Activated T-helper 2 cell treated with anti-CD3 and anti-CD28 coated beads, Interferon-gamma antibody, Interleukin-2, Interleukin-4, amounts not matched to agents 10 μg/mL and 5 μg/mL and 100 μg/mL, durations not matched to agents 14 hours and 24 hours and 36 hours (primary cell): Measurements from ENCODE around the gene RAB11FIP2. TPM values are rescaled to one million over a fixed set of nuclear protein-coding genes. Genes with fewer than 3 reads are reported as not detected.

Experiments used
- DNase-seq: peaks from one replicate; pipeline ENCODE4 v3.0.0; 2021; ENCODE audit warnings: low spot score
- H3K27ac Mint-ChIP-seq: one replicate; pipeline ENCODE4 v1.8.0; 2021; ENCODE audit warnings: mixed read lengths
- H3K27me3 Mint-ChIP-seq: one replicate; pipeline ENCODE4 v1.8.0; 2021; ENCODE audit warnings: low read depth, mixed read lengths
- H3K36me3 Mint-ChIP-seq: one replicate; pipeline ENCODE4 v1.8.0; 2021; ENCODE audit warnings: low read depth, mixed read lengths
- H3K4me1 Mint-ChIP-seq: one replicate; pipeline ENCODE4 v1.8.0; 2021; ENCODE audit warnings: low read depth, mixed read lengths
- H3K4me3 Mint-ChIP-seq: one replicate; pipeline ENCODE4 v1.8.0; 2021; ENCODE audit warnings: low read depth, mild to moderate bottlenecking, moderate library complexity, mixed read lengths
- H3K9me3 Mint-ChIP-seq: one replicate; pipeline ENCODE4 v1.8.0; 2021; ENCODE audit warnings: mixed read lengths
- intact Hi-C: fragments of 100-400 bp; cut with micrococcal nuclease; formaldehyde crosslinking; loops from one replicate; pipeline ENCODE4 v1.15.1; 2023
- total RNA-seq: library from RNA; stranded (reverse); gene quantifications from 2 replicates; pipeline ENCODE4 v1.2.3, GENCODE V29; 2022

Gene RAB11FIP2
- total RNA-seq, 1 donor from 2014 or later: 13.8 TPM

- Mint-ChIP-seq H3K36me3 (peaks cover 7% of the 10 kb centered on the region), H3K9me3 (no peaks in the 10 kb centered on the region), H3K4me3 (no peak overlapping the region), H3K27me3 (no peaks in the 10 kb centered on the region), H3K27ac (no peak overlapping the region), H3K4me1 (no peaks in the 10 kb centered on the region)
- intact Hi-C loops: no loop called here
- DNase-seq: no peak
Measured at GRCh38 chr10:117994771-117995170, 52.0 kb downstream of the RAB11FIP2 start.

- no peaks in the 10 kb centered on the region for H3K4me1 Mint-ChIP-seq
- peaks cover under 1% of the 10 kb centered on the region for H3K9me3 Mint-ChIP-seq
- intact Hi-C loops: no loop called here
- DNase-seq: no peak
- no peaks in the 10 kb centered on the region for H3K27me3 Mint-ChIP-seq
- H3K4me3 Mint-ChIP-seq: no peak overlapping the region
- H3K27ac Mint-ChIP-seq: no peak overlapping the region
- peaks cover 4% of the 10 kb centered on the region for H3K36me3 Mint-ChIP-seq
Measured at GRCh38 chr10:117993166-117993565, 53.6 kb downstream of the RAB11FIP2 start.

GRCh38 chr10:117991701-117992100 lies 55.0 kb downstream of the RAB11FIP2 start:
- DNase-seq: no peak
- Mint-ChIP-seq H3K36me3 (peaks cover 2% of the 10 kb centered on the region), H3K27ac (no peak overlapping the region), H3K4me1 (no peaks in the 10 kb centered on the region), H3K9me3 (peaks cover 10% of the 10 kb centered on the region), H3K4me3 (no peak overlapping the region), H3K27me3 (no peaks in the 10 kb centered on the region)
- intact Hi-C loops: no loop called here

GRCh38 chr10:117989962-117990361 lies 56.8 kb downstream of the RAB11FIP2 start:
- no peaks in the 10 kb centered on the region for H3K27me3 Mint-ChIP-seq
- H3K4me3 Mint-ChIP-seq: no peak overlapping the region
- no peaks in the 10 kb centered on the region for H3K36me3 Mint-ChIP-seq
- H3K27ac Mint-ChIP-seq: no peak overlapping the region
- intact Hi-C loops: no loop called here
- no peaks in the 10 kb centered on the region for H3K4me1 Mint-ChIP-seq
- peaks cover 13% of the 10 kb centered on the region for H3K9me3 Mint-ChIP-seq
- no peak for DNase-seq

- Mint-ChIP-seq H3K36me3 (no peaks in the 10 kb centered on the region), H3K27me3 (peaks cover under 1% of the 10 kb centered on the region), H3K9me3 (peaks cover 13% of the 10 kb centered on the region), H3K4me1 (no peaks in the 10 kb centered on the region), H3K27ac (no peak overlapping the region), H3K4me3 (no peak overlapping the region)
- intact Hi-C loops: no loop called here
- DNase-seq: no peak
Measured at GRCh38 chr10:117988814-117989213, 57.9 kb downstream of the RAB11FIP2 start.

- no peaks in the 10 kb centered on the region for H3K36me3 Mint-ChIP-seq
- DNase-seq: no peak
- H3K9me3 Mint-ChIP-seq: peaks cover 13% of the 10 kb centered on the region
- H3K4me1 Mint-ChIP-seq: no peaks in the 10 kb centered on the region
- H3K4me3 Mint-ChIP-seq: no peak overlapping the region
- intact Hi-C loops: no loop called here
- peaks cover 5% of the 10 kb centered on the region for H3K27me3 Mint-ChIP-seq
- H3K27ac Mint-ChIP-seq: no peak overlapping the region
Measured at GRCh38 chr10:117987244-117987909, 59.4 kb downstream of the RAB11FIP2 start.

GRCh38 chr10:117983961-117984360 lies 62.8 kb downstream of the RAB11FIP2 start:
- Mint-ChIP-seq H3K4me3 (no peak overlapping the region), H3K9me3 (peaks cover 13% of the 10 kb centered on the region), H3K36me3 (no peaks in the 10 kb centered on the region), H3K4me1 (no peaks in the 10 kb centered on the region), H3K27ac (no peak overlapping the region), H3K27me3 (peaks cover 5% of the 10 kb centered on the region)
- no peak for DNase-seq
- intact Hi-C loops: no loop called here

- H3K36me3 Mint-ChIP-seq: no peaks in the 10 kb centered on the region
- no peak overlapping the region for H3K27ac Mint-ChIP-seq
- intact Hi-C loops: no loop called here
- H3K4me3 Mint-ChIP-seq: no peak overlapping the region
- no peaks in the 10 kb centered on the region for H3K4me1 Mint-ChIP-seq
- no peak for DNase-seq
- H3K9me3 Mint-ChIP-seq: no peaks in the 10 kb centered on the region
- H3K27me3 Mint-ChIP-seq: peaks cover 5% of the 10 kb centered on the region
Measured at GRCh38 chr10:117980755-117981702, 65.7 kb downstream of the RAB11FIP2 start.

- H3K9me3 Mint-ChIP-seq: no peaks in the 10 kb centered on the region
- intact Hi-C loops: no loop called here
- peaks cover 5% of the 10 kb centered on the region for H3K27me3 Mint-ChIP-seq
- H3K27ac Mint-ChIP-seq: no peak overlapping the region
- H3K36me3 Mint-ChIP-seq: no peaks in the 10 kb centered on the region
- H3K4me1 Mint-ChIP-seq: no peaks in the 10 kb centered on the region
- no peak overlapping the region for H3K4me3 Mint-ChIP-seq
- no peak for DNase-seq
Measured at GRCh38 chr10:117980216-117980615, 66.5 kb downstream of the RAB11FIP2 start.

- intact Hi-C loops: no loop called here
- Mint-ChIP-seq H3K4me3 (no peak overlapping the region), H3K27ac (no peak overlapping the region)
Measured at GRCh38 chr10:117972168-117972837, 74.4 kb downstream of the RAB11FIP2 start.

GRCh38 chr10:117970962-117971361 lies 75.8 kb downstream of the RAB11FIP2 start:
- Mint-ChIP-seq H3K27me3 (peaks cover 4% of the 10 kb centered on the region), H3K9me3 (no peaks in the 10 kb centered on the region), H3K27ac (no peak overlapping the region), H3K4me3 (no peak overlapping the region), H3K4me1 (no peaks in the 10 kb centered on the region), H3K36me3 (no peaks in the 10 kb centered on the region)
- DNase-seq: no peak
- intact Hi-C loops: no loop called here

More at GRCh38 chr10:117972168-117972837, 74.4 kb downstream of the RAB11FIP2 start:
- H3K36me3 Mint-ChIP-seq: no peaks in the 10 kb centered on the region
- no peaks in the 10 kb centered on the region for H3K9me3 Mint-ChIP-seq
- H3K4me1 Mint-ChIP-seq: no peaks in the 10 kb centered on the region
- no peak for DNase-seq
- peaks cover 4% of the 10 kb centered on the region for H3K27me3 Mint-ChIP-seq

- no peak overlapping the region for H3K4me3 Mint-ChIP-seq
- intact Hi-C loops: no loop called here
- no peaks in the 10 kb centered on the region for H3K4me1 Mint-ChIP-seq
- no peak for DNase-seq
- no peak overlapping the region for H3K27ac Mint-ChIP-seq
- peaks cover 3% of the 10 kb centered on the region for H3K27me3 Mint-ChIP-seq
- no peaks in the 10 kb centered on the region for H3K9me3 Mint-ChIP-seq
- no peaks in the 10 kb centered on the region for H3K36me3 Mint-ChIP-seq
Measured at GRCh38 chr10:117969592-117969991, 77.1 kb downstream of the RAB11FIP2 start.
